Measurements from ENCODE around the gene IDUA.

GRCh38 chr4:1024882-1025545 is 38.2 kb downstream of the IDUA start:
- TF ChIP-seq CTCF (IDR thresholded peaks at IDR 0.05; ENCODE audit: insufficient read depth, low read length): no peak
- no peak for TF ChIP-seq REST (IDR thresholded peaks at IDR 0.05; ENCODE audit: insufficient replicate concordance, low read depth)
- TF ChIP-seq POLR2AphosphoS5 (IDR thresholded peaks at IDR 0.05; ENCODE audit: low read depth): no peak
- no peak for TF ChIP-seq GABPA (IDR thresholded peaks at IDR 0.05; ENCODE audit: low read depth)
- TF ChIP-seq SPI1 (IDR thresholded peaks at IDR 0.05; ENCODE audit: borderline replicate concordance, low read depth): no peak

Measured in HL-60 (cell line).